HG02571 (cell line): ENCODE measurements around the gene RAB36.

Experiments
- ATAC-seq: cut with Tn5 transposase; IDR thresholded peaks from one replicate; pipeline ENCODE4 v1.9.1; 2021; ENCODE audit warnings: mild to moderate bottlenecking, moderate library complexity; ENCODE audit not compliant: unreplicated experiment

The RAB36 gene

GRCh38 chr22:23144932-23145877, at the start of gene RAB36:
RAB36 (plus strand) TSS chr22:23145477; CDS start chr22:23146617, 1,140 bp downstream.
- no peak for ATAC-seq

GRCh38 chr22:23095733-23096342, 49.4 kb upstream of the RAB36 start:
- ATAC-seq = no peak

GRCh38 chr22:23097412-23098229, 47.7 kb upstream of the RAB36 start:
- ATAC-seq = no peak

GRCh38 chr22:23098230-23098705, 47.0 kb upstream of the RAB36 start:
- no peak for ATAC-seq

- no peak for ATAC-seq
Measured at GRCh38 chr22:23098718-23099530, 46.4 kb upstream of the RAB36 start.

- no peak for ATAC-seq
Measured at GRCh38 chr22:23099531-23099804, 45.8 kb upstream of the RAB36 start.

- no peak for ATAC-seq
Measured at GRCh38 chr22:23100124-23100801, 45.0 kb upstream of the RAB36 start.

GRCh38 chr22:23101524-23101923, 43.8 kb upstream of the RAB36 start:
- no peak for ATAC-seq

GRCh38 chr22:23102002-23102655, 43.1 kb upstream of the RAB36 start:
- ATAC-seq = no peak

- no peak for ATAC-seq
Measured at GRCh38 chr22:23102776-23103175, 42.5 kb upstream of the RAB36 start.

- ATAC-seq = no peak
Measured at GRCh38 chr22:23103199-23103954, 41.9 kb upstream of the RAB36 start.

- ATAC-seq = no peak
Measured at GRCh38 chr22:23104187-23104971, 40.9 kb upstream of the RAB36 start.

GRCh38 chr22:23105304-23105703, 40.0 kb upstream of the RAB36 start:
- ATAC-seq = no peak

GRCh38 chr22:23105919-23106318, 39.4 kb upstream of the RAB36 start:
- no peak for ATAC-seq

- no peak for ATAC-seq
Measured at GRCh38 chr22:23106344-23106743, 38.9 kb upstream of the RAB36 start.

GRCh38 chr22:23106906-23107367, 38.3 kb upstream of the RAB36 start:
- no peak for ATAC-seq

- ATAC-seq = no peak
Measured at GRCh38 chr22:23107487-23108248, 37.6 kb upstream of the RAB36 start.
